ENCODE results near the gene HAUS8. TPM values are rescaled to one million over a fixed set of nuclear protein-coding genes. Genes with fewer than 3 reads are reported as not detected.

HAUS8 gene
- total and polyA plus RNA-seq, 2 of the 13 experiments (the other 11 are each of a cell fraction or from before 2014, with no cell fraction given), result 7.8 to 17.5 TPM

DNA sequence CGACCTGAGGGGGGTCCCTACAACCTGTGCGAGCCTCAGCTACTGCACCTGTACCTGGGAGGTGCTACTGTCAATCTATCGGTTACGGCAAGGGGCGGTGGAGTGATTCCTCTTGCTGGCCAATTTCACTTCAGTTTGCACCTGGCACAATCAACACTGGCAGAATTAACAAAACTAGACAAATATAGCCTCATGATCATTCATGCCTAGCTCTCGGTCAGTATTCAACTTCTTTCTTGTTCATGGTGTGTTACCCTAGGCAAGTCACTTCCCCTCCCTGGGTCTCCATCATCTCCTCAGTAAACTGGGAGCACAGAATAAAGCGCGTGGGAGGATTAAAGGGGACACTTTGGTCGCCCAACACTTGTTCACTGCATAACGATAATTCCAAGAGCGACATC is 618 bp downstream of the HAUS8 start (continued):
- TF ChIP-seq DMTF1 (CRISPR knock-in tag; IDR thresholded peaks at IDR 0.05) (no peak), NONO (IDR thresholded peaks at IDR 0.05) (no peak), NONO (CRISPR knock-in tag; conservative IDR thresholded peaks at IDR 0.05) (0 out of 2 replicates have a peak, but pooled peaks have one; percentile 9), ZNF841 (CRISPR knock-in tag; IDR thresholded peaks at IDR 0.05; ENCODE audit: borderline replicate concordance) (no peak), ZNF318 (CRISPR knock-in tag; IDR thresholded peaks at IDR 0.05) (0 out of 2 replicates have a peak, but pooled peaks have one; percentile 18), POLR2A (IDR thresholded peaks at IDR 0.05; ENCODE audit: insufficient read depth in 1 of 2, low read depth in 2 of 2, low read length in 2 of 2) (no peak), NFIB (CRISPR knock-in tag; IDR thresholded peaks at IDR 0.05; ENCODE audit: borderline replicate concordance) (no peak), ZNF3 (CRISPR knock-in tag; IDR thresholded peaks at IDR 0.05) (no peak), ZNF782 (CRISPR knock-in tag; IDR thresholded peaks at IDR 0.05; ENCODE audit: borderline replicate concordance) (0 out of 2 replicates have a peak, but pooled peaks have one; percentile 87), ELF4 (CRISPR knock-in tag; IDR thresholded peaks at IDR 0.05; ENCODE audit: borderline replicate concordance) (no peak), ASH2L (IDR thresholded peaks at IDR 0.05; ENCODE audit: insufficient read length, low read depth, low read length) (peak; percentile 12), MIER3 (CRISPR knock-in tag; IDR thresholded peaks at IDR 0.05; ENCODE audit: borderline replicate concordance) (no peak), ZBTB26 (CRISPR knock-in tag; IDR thresholded peaks at IDR 0.05; ENCODE audit: borderline replicate concordance) (no peak)
- TF ChIP-seq, protein P1, sequence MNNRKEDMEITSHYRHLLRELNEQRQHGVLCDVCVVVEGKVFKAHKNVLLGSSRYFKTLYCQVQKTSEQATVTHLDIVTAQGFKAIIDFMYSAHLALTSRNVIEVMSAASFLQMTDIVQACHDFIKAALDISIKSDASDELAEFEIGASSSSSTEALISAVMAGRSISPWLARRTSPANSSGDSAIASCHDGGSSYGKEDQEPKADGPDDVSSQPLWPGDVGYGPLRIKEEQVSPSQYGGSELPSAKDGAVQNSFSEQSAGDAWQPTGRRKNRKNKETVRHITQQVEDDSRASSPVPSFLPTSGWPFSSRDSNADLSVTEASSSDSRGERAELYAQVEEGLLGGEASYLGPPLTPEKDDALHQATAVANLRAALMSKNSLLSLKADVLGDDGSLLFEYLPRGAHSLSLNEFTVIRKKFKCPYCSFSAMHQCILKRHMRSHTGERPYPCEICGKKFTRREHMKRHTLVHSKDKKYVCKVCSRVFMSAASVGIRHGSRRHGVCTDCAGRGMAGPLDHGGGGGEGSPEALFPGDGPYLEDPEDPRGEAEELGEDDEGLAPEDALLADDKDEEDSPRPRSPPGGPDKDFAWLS (CRISPR knock-in tag; IDR thresholded peaks at IDR 0.05; ENCODE audit: borderline replicate concordance), result no peak
- TF ChIP-seq, protein P2, sequence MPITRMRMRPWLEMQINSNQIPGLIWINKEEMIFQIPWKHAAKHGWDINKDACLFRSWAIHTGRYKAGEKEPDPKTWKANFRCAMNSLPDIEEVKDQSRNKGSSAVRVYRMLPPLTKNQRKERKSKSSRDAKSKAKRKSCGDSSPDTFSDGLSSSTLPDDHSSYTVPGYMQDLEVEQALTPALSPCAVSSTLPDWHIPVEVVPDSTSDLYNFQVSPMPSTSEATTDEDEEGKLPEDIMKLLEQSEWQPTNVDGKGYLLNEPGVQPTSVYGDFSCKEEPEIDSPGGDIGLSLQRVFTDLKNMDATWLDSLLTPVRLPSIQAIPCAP (CRISPR knock-in tag; IDR thresholded peaks at IDR 0.05; ENCODE audit: low read depth), result 0 out of 2 replicates have a peak, but pooled peaks have one; percentile 17

All from HepG2 (cell line).